ENCODE results near the gene SMARCD2.
"Not testable (repeated sequence)": the region's sequence is repeated elsewhere in the genome, so short reads cannot be mapped to it uniquely, and the experiment has no call there.

The SMARCD2 gene

GRCh38 chr17:63796375-63796774, 46.1 kb downstream of the SMARCD2 start:
- not testable (repeated sequence) for DNase-seq

GRCh38 chr17:63792055-63792729, 50.3 kb downstream of the SMARCD2 start:
- no peak for DNase-seq

GRCh38 chr17:63790057-63790456, 52.4 kb downstream of the SMARCD2 start:
- DNase-seq: no peak

GRCh38 chr17:63786971-63787711, 55.3 kb downstream of the SMARCD2 start:
- no peak for DNase-seq

GRCh38 chr17:63786117-63786516, 56.4 kb downstream of the SMARCD2 start:
- DNase-seq: no peak

- no peak for DNase-seq
Observed at GRCh38 chr17:63785556-63785955, 56.9 kb downstream of the SMARCD2 start.

- no peak for DNase-seq
Observed at GRCh38 chr17:63783522-63783921, 59.0 kb downstream of the SMARCD2 start.
